Activated B cell treated with CpG ODN at 0.5 μM for 24 hours (primary cell): ENCODE measurements around the gene LENEP. TPM values are rescaled to one million over a fixed set of nuclear protein-coding genes. Genes with fewer than 3 reads are reported as not detected.

Source experiments
- ATAC-seq: fragments of 200-7000 bp; cut with Tn5 transposase; one replicate; pipeline ENCODE4 v1.10.0; 2021; ENCODE audit warnings: low read depth, mild to moderate bottlenecking, moderate library complexity
- CTCF ChIA-PET: fragments of 350-600 bp; sonication (Branson Sonifier 250); formaldehyde crosslinking; loops from one replicate; lab custom pipeline; 2021; ENCODE audit warnings: antibody characterized with exemption; lab: Charles Lee
- POLR2A ChIA-PET: fragments of 350-600 bp; sonication (Branson Sonifier 250); formaldehyde crosslinking; loops from one replicate; lab custom pipeline; 2021; ENCODE audit warnings: antibody characterized with exemption; lab: Charles Lee
- DNase-seq: peaks from one replicate; pipeline ENCODE4 v3.0.0; 2022
- H3K27ac Mint-ChIP-seq: one replicate; pipeline ENCODE4 v1.8.0; 2020; ENCODE audit warnings: mixed read lengths
- H3K27me3 Mint-ChIP-seq: one replicate; pipeline ENCODE4 v1.8.0; 2021; ENCODE audit warnings: mixed read lengths
- H3K36me3 Mint-ChIP-seq: one replicate; pipeline ENCODE4 v1.8.0; 2021; ENCODE audit warnings: low read depth, mixed read lengths
- H3K4me1 Mint-ChIP-seq: one replicate; pipeline ENCODE4 v1.8.0; 2021; ENCODE audit warnings: mixed read lengths
- H3K4me3 Mint-ChIP-seq: one replicate; pipeline ENCODE4 v1.8.0; 2020; ENCODE audit warnings: mild to moderate bottlenecking, mixed read lengths
- H3K9me3 Mint-ChIP-seq: one replicate; pipeline ENCODE4 v1.8.0; 2020; ENCODE audit warnings: mixed read lengths
- CTCF ChIP-seq: fragments of 200-600 bp; IDR thresholded peaks from one replicate; pipeline ENCODE4 v1.8.0; 2022; ENCODE audit warnings: antibody characterized with exemption, mild to moderate bottlenecking
- intact Hi-C: fragments of 100-400 bp; cut with micrococcal nuclease; formaldehyde crosslinking; loops from one replicate; pipeline ENCODE4 v1.15.1; 2024
- total RNA-seq: library from RNA; stranded (reverse); gene quantifications from 2 replicates; pipeline ENCODE4 v1.2.3, GENCODE V29; 2022

Gene LENEP
- total RNA-seq, 1 donor from 2014 or later: 1.8 TPM

- POLR2A ChIA-PET: interaction anchor here (1.1 to 7.2 kb wide), 4 partner anchors 12 to 81 kb away, joined by 9 to 85 read pairs (median 42); partner anchors contain the start of genes CKS1B and PMVK
- ATAC-seq (no peak), DNase-seq (no peak)
- CTCF ChIA-PET: no interaction called here
- H3K36me3 Mint-ChIP-seq: peaks cover 6% of the 10 kb centered on the region
- peak overlapping the region; percentile 87 for H3K27ac Mint-ChIP-seq
- no peaks in the 10 kb centered on the region for H3K9me3 Mint-ChIP-seq
- H3K4me3 Mint-ChIP-seq: peak overlapping the region; percentile 90
- H3K4me1 Mint-ChIP-seq: peaks cover 63% of the 10 kb centered on the region
- intact Hi-C loops: loop anchor here (2.0 kb wide), 1 partner anchor 60 kb away; the partner anchor contains the start of gene EFNA4
- no peaks in the 10 kb centered on the region for H3K27me3 Mint-ChIP-seq
- TF ChIP-seq CTCF: no peak
Measured at GRCh38 chr1:155003227-155003765, 9.9 kb downstream of the LENEP start.

DNA sequence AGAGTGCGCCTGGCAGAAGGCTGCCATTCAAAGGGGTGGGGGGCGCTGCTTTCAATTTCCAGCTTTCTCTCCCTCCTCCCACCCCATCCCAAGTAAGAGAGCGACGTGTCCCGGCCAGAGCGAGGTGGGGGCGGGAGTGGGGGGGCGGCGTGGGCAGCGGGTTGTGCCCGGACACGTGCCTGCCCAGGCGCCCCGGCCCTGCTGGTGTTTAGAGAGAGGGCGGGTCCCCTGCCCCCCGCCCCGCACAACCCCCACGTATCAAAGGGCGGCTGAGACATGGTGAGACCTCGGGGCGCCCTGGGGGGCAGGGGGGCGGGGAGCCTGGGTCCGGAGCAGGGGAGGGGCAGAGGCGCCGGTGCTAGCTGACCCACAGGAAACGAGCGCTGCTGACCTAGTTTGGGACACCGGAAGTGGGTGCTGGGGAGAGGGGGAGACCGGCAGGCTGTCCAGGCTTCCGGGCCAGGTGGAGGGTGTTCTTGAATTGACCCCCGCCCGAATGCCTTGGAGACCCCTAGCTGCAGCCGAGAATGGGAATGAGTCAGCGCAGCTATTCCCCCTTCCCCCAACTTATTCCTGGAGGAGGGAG, 10.5 kb downstream of the LENEP start:
- Mint-ChIP-seq H3K4me1 (peaks cover 65% of the 10 kb centered on the region), H3K9me3 (no peaks in the 10 kb centered on the region), H3K36me3 (peaks cover 6% of the 10 kb centered on the region), H3K4me3 (peak overlapping the region; percentile 90), H3K27ac (peak overlapping the region; percentile 88), H3K27me3 (no peaks in the 10 kb centered on the region)
- POLR2A ChIA-PET: interaction anchor here (1.1 to 7.2 kb wide), 4 partner anchors 11 to 81 kb away, joined by 9 to 85 read pairs (median 42); partner anchors contain the start of genes CKS1B and PMVK
- intact Hi-C loops: loop anchor here (2.0 kb wide), 1 partner anchor 59 kb away; the partner anchor contains the start of gene EFNA4
- CTCF ChIA-PET: interaction anchor here (1.4 kb wide), 1 partner anchor 13 kb away, joined by 8 read pairs; no protein-coding TSS in a partner anchor
- TF ChIP-seq CTCF: no peak
- ATAC-seq (no peak), DNase-seq (no peak)

DNA sequence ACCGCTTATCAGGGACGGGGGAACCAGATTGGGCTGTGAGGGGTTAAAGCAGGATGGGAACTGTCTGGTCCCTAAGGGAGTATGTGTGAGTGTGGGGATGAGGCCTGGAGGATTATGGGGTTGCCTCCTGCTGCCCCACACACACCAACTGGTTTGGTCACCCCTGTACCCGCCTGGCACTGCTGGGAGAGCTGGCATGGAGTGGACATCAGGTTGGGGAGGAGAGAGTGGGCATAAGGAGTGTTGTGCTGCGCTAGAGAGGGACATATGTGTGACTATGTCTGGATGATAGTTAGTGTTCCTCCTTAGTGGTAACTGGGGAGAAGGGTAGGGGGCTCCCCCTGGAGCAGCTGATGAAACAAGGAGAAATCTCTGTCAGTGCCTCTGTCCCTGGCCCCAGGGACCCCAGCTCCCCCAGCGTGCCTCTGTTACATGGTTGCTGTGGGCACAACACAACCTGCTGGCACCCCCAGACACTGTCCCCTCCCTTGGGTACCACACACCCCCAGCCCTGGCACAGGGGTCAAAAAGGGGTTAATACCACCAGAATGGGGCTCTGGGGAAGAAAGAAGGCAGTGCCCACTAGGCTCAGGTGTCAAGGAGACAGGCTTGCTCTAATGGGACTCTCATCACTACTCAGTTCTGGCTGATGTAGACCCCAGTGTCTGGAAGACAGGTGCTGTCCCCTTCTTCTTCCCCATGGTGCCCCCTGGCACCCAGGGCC, 11.1 kb downstream of the LENEP start:
- Mint-ChIP-seq H3K9me3 (no peaks in the 10 kb centered on the region), H3K4me3 (peak overlapping the region; percentile 90), H3K27me3 (no peaks in the 10 kb centered on the region), H3K4me1 (peaks cover 67% of the 10 kb centered on the region), H3K27ac (peak overlapping the region; percentile 88), H3K36me3 (peaks cover 8% of the 10 kb centered on the region)
- POLR2A ChIA-PET: interaction anchor here (0.6 to 7.2 kb wide), 3 partner anchors 11 to 50 kb away, joined by 4 to 85 read pairs (median 68); partner anchors contain the start of gene CKS1B
- ATAC-seq (no peak), DNase-seq (no peak)
- TF ChIP-seq CTCF: no peak
- intact Hi-C loops: no loop called here
- CTCF ChIA-PET: interaction anchor here (0.6 to 1.4 kb wide), 2 partner anchors 13 to 60 kb away, joined by 3 to 8 read pairs; no protein-coding TSS in a partner anchor

DNA sequence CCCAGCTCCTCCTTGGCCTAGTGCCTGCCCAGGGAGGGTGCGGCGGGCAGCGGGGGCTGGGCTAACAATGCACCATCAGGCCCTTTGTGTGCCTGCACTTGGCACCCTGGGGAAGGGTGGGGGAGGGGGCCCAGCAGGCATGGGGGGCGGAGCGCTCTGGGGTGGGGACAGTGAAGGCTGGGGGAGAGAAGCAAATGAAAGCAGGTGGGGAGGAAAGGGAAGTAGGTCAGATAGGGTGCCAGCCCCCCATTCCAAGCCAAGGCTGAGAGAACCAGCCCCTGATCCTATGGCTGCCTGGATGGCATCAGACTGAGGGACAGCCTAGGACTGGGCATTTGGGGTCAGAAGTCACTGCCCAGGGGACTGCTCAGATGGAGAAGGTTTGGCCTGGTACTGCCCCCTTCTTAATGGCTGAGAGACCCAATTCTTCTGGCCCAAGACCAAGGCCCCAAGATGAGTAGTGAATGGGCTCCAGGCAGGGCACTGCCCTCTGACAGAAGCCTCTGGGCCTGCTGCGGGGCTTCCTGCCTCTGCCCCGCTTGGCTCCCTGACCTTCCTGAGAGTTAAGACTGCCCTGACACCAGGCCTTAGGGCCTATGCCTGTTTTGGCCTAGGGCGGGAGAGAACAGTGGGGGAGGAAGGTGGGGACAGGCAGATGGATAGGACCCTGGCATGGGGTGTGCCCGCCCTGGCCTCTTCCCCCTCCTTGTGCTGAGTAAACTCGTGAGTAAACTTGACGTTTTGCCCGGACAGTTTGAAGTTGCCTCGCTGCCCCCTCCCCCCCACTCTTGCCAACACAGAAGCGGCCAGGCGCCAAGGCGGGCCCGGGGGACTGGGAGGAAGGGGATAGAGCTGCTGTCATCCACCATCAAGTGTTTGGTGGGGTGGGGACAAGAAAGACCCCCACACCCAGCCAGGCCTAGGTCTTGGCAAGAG, 12.0 kb downstream of the LENEP start:
- H3K27me3 Mint-ChIP-seq: no peaks in the 10 kb centered on the region
- ATAC-seq (no peak), DNase-seq (no peak)
- H3K4me1 Mint-ChIP-seq: peaks cover 67% of the 10 kb centered on the region
- peak overlapping the region; percentile 90 for H3K4me3 Mint-ChIP-seq
- peak overlapping the region; percentile 88 for H3K27ac Mint-ChIP-seq
- no peaks in the 10 kb centered on the region for H3K9me3 Mint-ChIP-seq
- intact Hi-C loops: loop anchor here (1.0 kb wide), 1 partner anchor 12 kb away; no protein-coding TSS in a partner anchor
- TF ChIP-seq CTCF: no peak
- ChIA-PET POLR2A (interaction anchor here (0.6 to 7.2 kb wide), 6 partner anchors 10 to 50 kb away, joined by 4 to 85 read pairs (median 14); partner anchors contain the start of genes CKS1B and FLAD1), CTCF (interaction anchor here (0.6 to 1.9 kb wide), 3 partner anchors 12 to 61 kb away, joined by 3 to 11 read pairs (median 6); no protein-coding TSS in a partner anchor)
- peaks cover 11% of the 10 kb centered on the region for H3K36me3 Mint-ChIP-seq
